Bronchial epithelial cell (primary cell): ENCODE data around the gene GAA. TPM values are rescaled to one million over a fixed set of nuclear protein-coding genes. Genes with fewer than 3 reads are reported as not detected.

Experiments
- DNase-seq: peaks from one replicate; pipeline ENCODE4 v3.0.0-alpha.2; 2010; ENCODE audit warnings: low read depth
- FAIRE-seq: peaks from 2 replicates; lab custom pipeline; 2011; peaks lifted over from hg19 to GRCh38; lab: Jason Lieb, UNC
- H3K27me3 ChIP-seq: 2 replicates; pipeline ENCODE4 v1.5.1; 2011; ENCODE audit warnings: low read length; ENCODE audit not compliant: control insufficient read depth, insufficient read depth
- H3K36me3 ChIP-seq: 2 replicates; pipeline ENCODE4 v1.5.1; 2011; ENCODE audit warnings: low read length; ENCODE audit not compliant: control insufficient read depth, insufficient read depth
- H3K4me3 ChIP-seq: 2 replicates; pipeline ENCODE4 v1.5.1; 2011; ENCODE audit warnings: mild to moderate bottlenecking, low read depth, low read length, control low read depth
- CTCF ChIP-seq: IDR thresholded peaks from 2 replicates; pipeline ENCODE4 v1.5.1; 2011; ENCODE audit warnings: mild to moderate bottlenecking, moderate library complexity, low read length, control low read depth, inconsistent platforms; ENCODE audit not compliant: insufficient read depth, severe bottlenecking
- total RNA-seq: library from RNA; depleted of rRNA; stranded (reverse); fragments of >200 nt; gene quantifications from 2 replicates; pipeline ENCODE4 v1.2.1, GENCODE V29; 2014

GAA gene
- total RNA-seq, 1 donor from 2014 or later = 21.1 TPM

- TF ChIP-seq CTCF = no peak
- no peak overlapping the region for H3K4me3 ChIP-seq
- H3K27me3 ChIP-seq = no peaks in the 10 kb centered on the region
- FAIRE-seq (no peak), DNase-seq (no peak)
- H3K36me3 ChIP-seq = no peaks in the 10 kb centered on the region
These were observed 33.9 kb upstream of the GAA start for GRCh38 chr17:80067393-80067986.

- H3K36me3 ChIP-seq = no peaks in the 10 kb centered on the region
- H3K27me3 ChIP-seq = no peaks in the 10 kb centered on the region
- no peak for TF ChIP-seq CTCF
- no peak for DNase-seq
- no peak overlapping the region for H3K4me3 ChIP-seq
- FAIRE-seq = no peak
These were observed 32.8 kb upstream of the GAA start for GRCh38 chr17:80068301-80069222.

- Histone ChIP-seq H3K4me3 (no peak overlapping the region), H3K27me3 (no peaks in the 10 kb centered on the region), H3K36me3 (no peaks in the 10 kb centered on the region)
- TF ChIP-seq CTCF = no peak
- DNase-seq (no peak), FAIRE-seq (no peak)
These were observed 30.8 kb upstream of the GAA start for GRCh38 chr17:80070375-80071115.

- DNase-seq (no peak), FAIRE-seq (no peak)
- H3K36me3 ChIP-seq = no peaks in the 10 kb centered on the region
- no peak for TF ChIP-seq CTCF
- H3K27me3 ChIP-seq = no peaks in the 10 kb centered on the region
- no peak overlapping the region for H3K4me3 ChIP-seq
These were observed 30.1 kb upstream of the GAA start for GRCh38 chr17:80071116-80071841.

- Histone ChIP-seq H3K27me3 (no peaks in the 10 kb centered on the region), H3K36me3 (no peaks in the 10 kb centered on the region), H3K4me3 (no peak overlapping the region)
- DNase-seq (no peak), FAIRE-seq (no peak)
- TF ChIP-seq CTCF = no peak
These were observed 29.0 kb upstream of the GAA start for GRCh38 chr17:80072410-80072809.
